ENCODE measurements around the gene KIRREL2. TPM values are rescaled to one million over a fixed set of nuclear protein-coding genes. Genes with fewer than 3 reads are reported as not detected.

KIRREL2 gene
- total RNA-seq, 2 experiments from 2014 or later, result 1.4 to 2.2 TPM

- H3K4me1 ChIP-seq (ENCODE audit: insufficient read depth, low read length, poor library complexity, severe bottlenecking), result no peaks in the 10 kb centered on the region
- H3K79me2 ChIP-seq (ENCODE audit: insufficient read depth, low read depth, low read length), result no peaks in the 10 kb centered on the region
- intact Hi-C loops (cut with micrococcal nuclease; ENCODE audit: unreplicated experiment), result no loop called here
- ChIA-PET CTCF (ENCODE audit: unreplicated experiment) (no interaction called here), POLR2A (no interaction called here)
- no peaks in the 10 kb centered on the region for H3K36me3 ChIP-seq (ENCODE audit: insufficient read depth, low read length)
- no TSS peak for BruUV-seq (replicated peaks)
- H3K9me2 ChIP-seq (ENCODE audit: insufficient read depth, low read length), result no peaks in the 10 kb centered on the region
- H4K20me1 ChIP-seq (ENCODE audit: insufficient read depth, low read length), result no peaks in the 10 kb centered on the region
- no peak overlapping the region for H3K27ac ChIP-seq (ENCODE audit: low read depth, low read length, poor library complexity, severe bottlenecking)
- TF ChIP-seq, protein P1, sequence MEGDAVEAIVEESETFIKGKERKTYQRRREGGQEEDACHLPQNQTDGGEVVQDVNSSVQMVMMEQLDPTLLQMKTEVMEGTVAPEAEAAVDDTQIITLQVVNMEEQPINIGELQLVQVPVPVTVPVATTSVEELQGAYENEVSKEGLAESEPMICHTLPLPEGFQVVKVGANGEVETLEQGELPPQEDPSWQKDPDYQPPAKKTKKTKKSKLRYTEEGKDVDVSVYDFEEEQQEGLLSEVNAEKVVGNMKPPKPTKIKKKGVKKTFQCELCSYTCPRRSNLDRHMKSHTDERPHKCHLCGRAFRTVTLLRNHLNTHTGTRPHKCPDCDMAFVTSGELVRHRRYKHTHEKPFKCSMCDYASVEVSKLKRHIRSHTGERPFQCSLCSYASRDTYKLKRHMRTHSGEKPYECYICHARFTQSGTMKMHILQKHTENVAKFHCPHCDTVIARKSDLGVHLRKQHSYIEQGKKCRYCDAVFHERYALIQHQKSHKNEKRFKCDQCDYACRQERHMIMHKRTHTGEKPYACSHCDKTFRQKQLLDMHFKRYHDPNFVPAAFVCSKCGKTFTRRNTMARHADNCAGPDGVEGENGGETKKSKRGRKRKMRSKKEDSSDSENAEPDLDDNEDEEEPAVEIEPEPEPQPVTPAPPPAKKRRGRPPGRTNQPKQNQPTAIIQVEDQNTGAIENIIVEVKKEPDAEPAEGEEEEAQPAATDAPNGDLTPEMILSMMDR (conservative IDR thresholded peaks at IDR 0.05; ENCODE audit: low read length), result no peak
- no peak for TF ChIP-seq EZH2phosphoT487 (IDR thresholded peaks at IDR 0.05; ENCODE audit: borderline replicate concordance, low read depth, low read length)
- no peak overlapping the region for H3K4me2 ChIP-seq (ENCODE audit: low read length)
- H3K4me3 ChIP-seq (ENCODE audit: low read depth, low read length, poor library complexity, severe bottlenecking), result no peak overlapping the region
- DNase-seq (ENCODE audit: low spot score), result no peak
- no peak overlapping the region for H2AFZ ChIP-seq (ENCODE audit: low read length)
- no peaks in the 10 kb centered on the region for H3K9me3 ChIP-seq (ENCODE audit: low read length)
Measured at GRCh38 chr19:35813043-35813890, 43.4 kb upstream of the KIRREL2 start.

GRCh38 chr19:35816262-35816661, 40.4 kb upstream of the KIRREL2 start:
- no peak for DNase-seq (ENCODE audit: low spot score)
- TF ChIP-seq, protein P1 (conservative IDR thresholded peaks at IDR 0.05; ENCODE audit: low read length), result no peak
- TF ChIP-seq EZH2phosphoT487 (IDR thresholded peaks at IDR 0.05; ENCODE audit: borderline replicate concordance, low read depth, low read length), result no peak
- ChIA-PET POLR2A (no interaction called here), CTCF (ENCODE audit: unreplicated experiment) (no interaction called here)
- Histone ChIP-seq H3K9me2 (ENCODE audit: insufficient read depth, low read length) (no peaks in the 10 kb centered on the region), H4K20me1 (ENCODE audit: insufficient read depth, low read length) (no peaks in the 10 kb centered on the region), H3K79me2 (ENCODE audit: insufficient read depth, low read depth, low read length) (no peaks in the 10 kb centered on the region), H3K9me3 (ENCODE audit: low read length) (no peaks in the 10 kb centered on the region), H3K36me3 (ENCODE audit: insufficient read depth, low read length) (no peaks in the 10 kb centered on the region), H2AFZ (ENCODE audit: low read length) (no peak overlapping the region), H3K4me1 (ENCODE audit: insufficient read depth, low read length, poor library complexity, severe bottlenecking) (no peaks in the 10 kb centered on the region), H3K4me2 (ENCODE audit: low read length) (no peak overlapping the region), H3K27ac (ENCODE audit: low read depth, low read length, poor library complexity, severe bottlenecking) (no peak overlapping the region), H3K4me3 (ENCODE audit: low read depth, low read length, poor library complexity, severe bottlenecking) (no peak overlapping the region)
- intact Hi-C loops (cut with micrococcal nuclease; ENCODE audit: unreplicated experiment), result no loop called here
- BruUV-seq (replicated peaks), result no TSS peak

- Histone ChIP-seq H2AFZ (ENCODE audit: low read length) (no peak overlapping the region), H3K27ac (ENCODE audit: low read depth, low read length, poor library complexity, severe bottlenecking) (no peak overlapping the region), H3K36me3 (ENCODE audit: insufficient read depth, low read length) (no peaks in the 10 kb centered on the region), H3K79me2 (ENCODE audit: insufficient read depth, low read depth, low read length) (no peaks in the 10 kb centered on the region), H3K9me2 (ENCODE audit: insufficient read depth, low read length) (no peaks in the 10 kb centered on the region), H3K4me3 (ENCODE audit: low read depth, low read length, poor library complexity, severe bottlenecking) (no peak overlapping the region), H3K4me2 (ENCODE audit: low read length) (no peak overlapping the region), H3K4me1 (ENCODE audit: insufficient read depth, low read length, poor library complexity, severe bottlenecking) (no peaks in the 10 kb centered on the region), H3K9me3 (ENCODE audit: low read length) (no peaks in the 10 kb centered on the region), H4K20me1 (ENCODE audit: insufficient read depth, low read length) (no peaks in the 10 kb centered on the region)
- no peak for TF ChIP-seq EZH2phosphoT487 (IDR thresholded peaks at IDR 0.05; ENCODE audit: borderline replicate concordance, low read depth, low read length)
- TF ChIP-seq, protein P1 (conservative IDR thresholded peaks at IDR 0.05; ENCODE audit: low read length), result no peak
- no TSS peak for BruUV-seq (replicated peaks)
- intact Hi-C loops (cut with micrococcal nuclease; ENCODE audit: unreplicated experiment), result no loop called here
- CTCF ChIA-PET (ENCODE audit: unreplicated experiment), result no interaction called here
- no peak for DNase-seq (ENCODE audit: low spot score)
- POLR2A ChIA-PET, result no interaction called here
Measured at GRCh38 chr19:35816846-35817245, 39.9 kb upstream of the KIRREL2 start.

Measured in OCI-LY7 (cell line).